Measurements from ENCODE around the gene TMA7B. TPM values are rescaled to one million over a fixed set of nuclear protein-coding genes. Genes with fewer than 3 reads are reported as not detected.

TMA7B gene
- total and polyA plus RNA-seq, 12 donors = not detected

- no peak overlapping the region for H3K4me3 ChIP-seq
- H3K4me1 ChIP-seq = peaks cover 0 to 20% (median 0%) of the 10 kb centered on the region in 9 donors
- no peak overlapping the region for H3K27ac ChIP-seq
- DNase-seq (no peak), ATAC-seq (no peak)
- H3K27me3 ChIP-seq = peaks cover 0 to 61% (median 42%) of the 10 kb centered on the region in 7 donors
- H3K36me3 ChIP-seq = no peaks in the 10 kb centered on the region
- WGBS, 2 donors = 43 to 45% methylated on average over 24 of the region's 24 CpGs
- intact Hi-C loops (cut with DNase I) = loop anchor here in 2 of 10 donors (5.0 to 10.0 kb wide), 2 partner anchors 65 to 448 kb away; no protein-coding TSS in a partner anchor
- no peak for TF ChIP-seq CTCF (IDR thresholded peaks at IDR 0.05)
- H3K9me3 ChIP-seq = no peaks in the 10 kb centered on the region
Measured at GRCh38 chr22:40009951-40010671, 49.9 kb downstream of the TMA7B start.

- TF ChIP-seq CTCF (IDR thresholded peaks at IDR 0.05) = no peak
- Histone ChIP-seq H3K27ac (no peak overlapping the region), H3K36me3 (no peaks in the 10 kb centered on the region), H3K4me1 (peaks cover 0 to 20% (median 0%) of the 10 kb centered on the region in 9 donors), H3K4me3 (no peak overlapping the region), H3K27me3 (peaks cover 0 to 62% (median 42%) of the 10 kb centered on the region in 7 donors), H3K9me3 (no peaks in the 10 kb centered on the region)
- ATAC-seq (no peak), DNase-seq (no peak)
- WGBS, 2 donors = 79 to 82% methylated on average over 6 of the region's 6 CpGs
- intact Hi-C loops (cut with DNase I) = loop anchor here in 1 of 10 donors (10.0 kb wide), 1 partner anchor 66 kb away; no protein-coding TSS in a partner anchor
Measured at GRCh38 chr22:40010746-40011145, 50.5 kb downstream of the TMA7B start.

Other genes with a start within 250 kb of the TMA7B start
- under 1 TPM in 1 of 10 donors, not detected in 9; 0.09 TPM for gene ENTHD1, start 66.6 kb upstream of the TMA7B start, total RNA-seq
- gene ENTHD1, start 66.6 kb upstream of the TMA7B start, polyA plus RNA-seq = not detected
- gene GRAP2, start 59.3 kb upstream of the TMA7B start, total RNA-seq = 1 to 10 TPM in 4 of 10 donors, under 1 TPM in 6; 0.19 to 5.6 (median 0.60) TPM
- 1 to 10 TPM in 1 of 2 donors, under 1 TPM in 1; 0.46 to 1.0 TPM for gene GRAP2, start 59.3 kb upstream of the TMA7B start, polyA plus RNA-seq
- gene FAM83F, start 34.6 kb downstream of the TMA7B start, total RNA-seq = 1 to 10 TPM; 1.3 to 9.7 (median 3.1) TPM
- 1 to 10 TPM; 1.1 to 1.2 TPM for gene FAM83F, start 34.6 kb downstream of the TMA7B start, polyA plus RNA-seq
- gene TNRC6B, start 217.5 kb downstream of the TMA7B start, total RNA-seq = 10 to 100 TPM; 36.3 to 62.5 (median 56.0) TPM
- 10 to 100 TPM in 1 of 2 donors, 1 to 10 TPM in 1; 1.7 to 21.6 TPM for gene TNRC6B, start 217.5 kb downstream of the TMA7B start, polyA plus RNA-seq

All from heart right ventricle (tissue), 16 donors.